ENCODE measurements around the gene TCF21.
"Not testable (repeated sequence)": the region's sequence is repeated elsewhere in the genome, so short reads cannot be mapped to it uniquely, and the experiment has no call there.

The TCF21 gene

GRCh38 chr6:133888929-133889556 is at the start of gene TCF21:
TSS of gene TCF21 (plus strand) at chr6:133889113. CDS start at chr6:133889398, 285 bp downstream.
- no peak for DNase-seq (ENCODE audit: low read depth, low spot score)
- H3K27ac ChIP-seq: no peak within 1 kb of the TSS

GRCh38 chr6:133841176-133841575 is 47.7 kb upstream of the TCF21 start:
- H3K27ac ChIP-seq: no peak overlapping the region
- DNase-seq (ENCODE audit: low read depth, low spot score): no peak

GRCh38 chr6:133843098-133843497 is 45.8 kb upstream of the TCF21 start:
- DNase-seq (ENCODE audit: low read depth, low spot score): no peak
- no peak overlapping the region for H3K27ac ChIP-seq

- H3K27ac ChIP-seq: no peak overlapping the region
- no peak for DNase-seq (ENCODE audit: low read depth, low spot score)
These were observed 44.2 kb upstream of the TCF21 start for GRCh38 chr6:133844709-133845108.

GRCh38 chr6:133854041-133854363 is 34.9 kb upstream of the TCF21 start:
- H3K27ac ChIP-seq: no peak overlapping the region

GRCh38 chr6:133854364-133855275 is 34.3 kb upstream of the TCF21 start:
- DNase-seq (ENCODE audit: low read depth, low spot score): no peak
- H3K27ac ChIP-seq: no peak overlapping the region

More at GRCh38 chr6:133854041-133854363, 34.9 kb upstream of the TCF21 start:
- DNase-seq (ENCODE audit: low read depth, low spot score): no peak

- no peak for DNase-seq (ENCODE audit: low read depth, low spot score)
- H3K27ac ChIP-seq: no peak overlapping the region
These were observed 33.5 kb upstream of the TCF21 start for GRCh38 chr6:133855276-133855990.

- no peak overlapping the region for H3K27ac ChIP-seq
- DNase-seq (ENCODE audit: low read depth, low spot score): no peak
These were observed 32.9 kb upstream of the TCF21 start for GRCh38 chr6:133855991-133856370.

GRCh38 chr6:133856911-133857310 is 32.0 kb upstream of the TCF21 start:
- H3K27ac ChIP-seq: no peak overlapping the region
- DNase-seq (ENCODE audit: low read depth, low spot score): no peak

GRCh38 chr6:133857696-133858095 is 31.2 kb upstream of the TCF21 start:
- DNase-seq (ENCODE audit: low read depth, low spot score): no peak
- H3K27ac ChIP-seq: no peak overlapping the region

GRCh38 chr6:133861337-133861736 is 27.6 kb upstream of the TCF21 start:
- not testable (repeated sequence) for DNase-seq (ENCODE audit: low read depth, low spot score); H3K27ac ChIP-seq

GRCh38 chr6:133863228-133863627 is 25.7 kb upstream of the TCF21 start:
- H3K27ac ChIP-seq: no peak overlapping the region

GRCh38 chr6:133865680-133866079 is 23.2 kb upstream of the TCF21 start:
- H3K27ac ChIP-seq: no peak overlapping the region
- no peak for DNase-seq (ENCODE audit: low read depth, low spot score)

More at GRCh38 chr6:133863228-133863627, 25.7 kb upstream of the TCF21 start:
- DNase-seq (ENCODE audit: low read depth, low spot score): no peak

GRCh38 chr6:133871131-133871530 is 17.8 kb upstream of the TCF21 start:
- no peak for DNase-seq (ENCODE audit: low read depth, low spot score)
- H3K27ac ChIP-seq: no peak overlapping the region

GRCh38 chr6:133873538-133873937 is 15.4 kb upstream of the TCF21 start:
- DNase-seq (ENCODE audit: low read depth, low spot score): no peak
- H3K27ac ChIP-seq: no peak overlapping the region

GRCh38 chr6:133877116-133877515 is 11.8 kb upstream of the TCF21 start:
- no peak overlapping the region for H3K27ac ChIP-seq
- DNase-seq (ENCODE audit: low read depth, low spot score): no peak

GRCh38 chr6:133880006-133880405 is 8.9 kb upstream of the TCF21 start:
- DNase-seq (ENCODE audit: low read depth, low spot score): no peak
- no peak overlapping the region for H3K27ac ChIP-seq

GRCh38 chr6:133880896-133881295 is 8.0 kb upstream of the TCF21 start:
- no peak for DNase-seq (ENCODE audit: low read depth, low spot score)
- no peak overlapping the region for H3K27ac ChIP-seq

- H3K27ac ChIP-seq: no peak overlapping the region
- no peak for DNase-seq (ENCODE audit: low read depth, low spot score)
These were observed 2.7 kb upstream of the TCF21 start for GRCh38 chr6:133886104-133886775.

GRCh38 chr6:133887156-133887879 is 1.6 kb upstream of the TCF21 start:
- no peak for DNase-seq (ENCODE audit: low read depth, low spot score)
- no peak overlapping the region for H3K27ac ChIP-seq

Data from epithelial cell of prostate (primary cell).